Omental fat pad (tissue), 4 donors: ENCODE results near the gene LRRC1. TPM values are rescaled to one million over a fixed set of nuclear protein-coding genes. Genes with fewer than 3 reads are reported as not detected.

Source experiments
- ATAC-seq: fragments of 150-250 bp; one replicate; pipeline ENCODE4 v1.9.1; 2016; ENCODE audit warnings: mild to moderate bottlenecking, moderate library complexity; ENCODE audit not compliant: low FRiP score
- DNase-seq: peaks from one replicate; pipeline ENCODE4 v3.0.0-alpha.2; 2019; ENCODE audit warnings: low spot score
- total RNA-seq, 4 donors: library from RNA; depleted of rRNA; stranded (reverse); fragments of >200 nt; gene quantifications; one replicate each; pipeline ENCODE4 v1.1.0, GENCODE V29; 2016
- TF ChIP-seq, protein P1 (sequence below), 3 donors: fragments of 450-650 bp; IDR thresholded peaks; one replicate each; pipeline ENCODE4 v1.5.1; 2016 to 2017; ENCODE audit warnings: antibody characterized with exemption in 3 of 3, mild to moderate bottlenecking in 3 of 3, moderate library complexity in 2 of 3

The LRRC1 gene
- total RNA-seq, 4 donors from 2014 or later, result 10.7 to 13.5 (median 13.0) TPM

DNA sequence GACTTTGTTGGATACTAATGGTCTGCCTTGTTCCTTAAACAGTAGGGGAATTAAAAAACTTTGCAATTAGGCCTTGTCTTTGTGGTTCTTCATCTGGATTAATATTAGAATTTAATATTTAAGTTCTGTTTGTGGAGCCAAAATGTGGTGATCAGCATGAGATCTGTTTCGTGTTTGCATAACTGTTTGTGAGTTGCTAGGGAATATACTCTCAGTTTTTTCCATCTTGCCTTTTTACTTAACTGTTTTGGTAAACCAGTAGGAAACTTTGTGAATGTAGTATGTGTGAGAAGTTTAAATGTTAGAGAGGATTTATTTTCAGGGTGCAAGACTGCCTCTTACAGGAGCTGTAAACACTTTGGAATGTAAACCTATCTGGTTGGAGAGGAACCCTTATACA is 35.6 kb downstream of the LRRC1 start:
- ATAC-seq, result no peak

DNA sequence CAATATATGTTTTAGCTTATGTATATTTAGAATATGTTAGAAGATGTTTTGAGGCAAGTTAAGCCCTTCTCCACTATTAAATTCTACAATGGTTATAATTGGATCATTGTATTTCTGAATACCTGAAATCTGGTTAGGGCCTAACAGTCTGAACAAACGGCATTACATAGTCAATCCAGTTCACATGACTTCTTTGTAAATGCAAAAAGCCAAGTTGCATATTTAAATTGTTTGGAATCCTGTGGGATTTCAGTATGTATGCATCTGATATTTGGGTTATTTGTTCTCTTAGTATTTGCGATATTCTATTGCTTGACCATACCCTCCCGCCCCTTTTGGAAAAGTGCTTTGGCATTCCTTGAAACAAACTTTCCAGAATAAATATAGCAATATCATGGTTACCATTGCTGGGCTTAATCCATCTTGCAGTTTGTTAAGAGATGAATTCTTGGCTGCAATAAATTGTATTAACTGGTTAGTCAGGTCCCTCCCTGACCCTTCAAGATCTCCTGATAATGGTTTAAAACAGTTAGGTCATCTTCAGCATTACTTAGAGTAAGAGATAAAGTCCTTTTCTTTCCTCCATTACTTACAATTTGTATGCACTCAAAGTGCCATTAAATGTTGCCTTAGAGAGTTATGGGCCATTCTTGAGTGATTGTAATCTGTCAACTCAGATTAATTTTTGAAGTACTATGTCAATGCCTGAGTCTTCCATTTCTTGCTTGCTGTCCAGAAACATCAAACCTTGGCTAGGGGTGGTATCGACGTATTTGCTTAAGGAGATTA is 36.5 kb downstream of the LRRC1 start:
- ATAC-seq, result no peak
- TF ChIP-seq, protein P1, sequence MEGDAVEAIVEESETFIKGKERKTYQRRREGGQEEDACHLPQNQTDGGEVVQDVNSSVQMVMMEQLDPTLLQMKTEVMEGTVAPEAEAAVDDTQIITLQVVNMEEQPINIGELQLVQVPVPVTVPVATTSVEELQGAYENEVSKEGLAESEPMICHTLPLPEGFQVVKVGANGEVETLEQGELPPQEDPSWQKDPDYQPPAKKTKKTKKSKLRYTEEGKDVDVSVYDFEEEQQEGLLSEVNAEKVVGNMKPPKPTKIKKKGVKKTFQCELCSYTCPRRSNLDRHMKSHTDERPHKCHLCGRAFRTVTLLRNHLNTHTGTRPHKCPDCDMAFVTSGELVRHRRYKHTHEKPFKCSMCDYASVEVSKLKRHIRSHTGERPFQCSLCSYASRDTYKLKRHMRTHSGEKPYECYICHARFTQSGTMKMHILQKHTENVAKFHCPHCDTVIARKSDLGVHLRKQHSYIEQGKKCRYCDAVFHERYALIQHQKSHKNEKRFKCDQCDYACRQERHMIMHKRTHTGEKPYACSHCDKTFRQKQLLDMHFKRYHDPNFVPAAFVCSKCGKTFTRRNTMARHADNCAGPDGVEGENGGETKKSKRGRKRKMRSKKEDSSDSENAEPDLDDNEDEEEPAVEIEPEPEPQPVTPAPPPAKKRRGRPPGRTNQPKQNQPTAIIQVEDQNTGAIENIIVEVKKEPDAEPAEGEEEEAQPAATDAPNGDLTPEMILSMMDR (IDR thresholded peaks at IDR 0.05), result no peak
- DNase-seq, result no peak

More for the DNA sequence above, 35.6 kb downstream of the LRRC1 start:
- DNase-seq, result no peak
- TF ChIP-seq, protein P1 (IDR thresholded peaks at IDR 0.05), result no peak

DNA sequence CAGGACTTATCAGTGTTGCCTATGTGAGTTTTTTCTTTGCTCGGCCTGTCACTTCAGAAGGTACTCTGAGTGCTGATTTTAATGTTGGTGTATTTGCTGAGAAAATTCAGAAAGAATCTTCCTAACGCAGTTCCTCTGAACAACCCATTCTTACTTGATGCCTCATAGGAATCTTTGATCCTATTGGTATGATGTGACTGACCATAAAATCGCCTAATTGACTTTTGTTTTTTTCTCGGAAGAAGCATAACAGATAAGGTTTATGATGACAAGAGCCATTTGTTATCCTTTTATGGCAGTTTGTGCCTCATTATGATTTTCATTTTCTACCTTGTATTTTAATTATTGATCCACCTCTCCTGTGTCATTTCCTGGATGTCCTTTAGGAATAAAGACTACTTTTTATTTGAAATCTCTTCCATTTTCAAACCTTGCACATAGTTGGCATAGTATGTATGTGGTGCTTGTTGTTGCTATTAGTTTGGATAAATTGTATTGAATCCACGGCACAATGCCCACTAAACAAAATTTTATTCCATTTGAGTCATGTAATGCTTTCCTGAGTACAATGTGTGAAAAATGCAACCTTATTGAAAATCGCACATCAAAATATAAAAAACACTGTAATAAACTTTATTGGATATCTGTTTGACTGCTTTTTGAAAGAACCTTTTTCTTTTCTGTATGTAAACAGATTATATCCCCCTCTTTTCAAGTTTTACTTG is 37.3 kb downstream of the LRRC1 start:
- DNase-seq, result no peak
- TF ChIP-seq, protein P1 (IDR thresholded peaks at IDR 0.05), result no peak
- no peak for ATAC-seq

DNA sequence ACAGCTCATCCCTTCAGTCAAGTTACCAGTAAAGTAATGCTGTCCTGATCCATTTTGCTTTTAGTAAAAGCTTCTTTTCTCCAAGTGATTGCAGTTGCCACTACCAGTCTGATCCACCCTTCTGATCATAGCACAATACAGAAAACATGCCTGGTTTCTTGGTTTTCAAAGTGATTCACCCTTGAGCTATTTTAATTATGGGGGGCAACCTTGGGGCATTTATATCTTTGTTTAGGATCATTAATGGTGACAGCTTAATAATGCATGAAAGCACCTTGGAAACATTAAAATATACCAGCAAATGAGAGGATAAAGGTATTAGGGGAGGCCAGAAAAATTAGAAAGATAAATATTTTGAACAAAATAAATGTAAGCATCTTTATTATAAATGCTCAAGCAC is 38.4 kb downstream of the LRRC1 start:
- DNase-seq (no peak), ATAC-seq (no peak)
- TF ChIP-seq, protein P1 (IDR thresholded peaks at IDR 0.05), result no peak

DNA sequence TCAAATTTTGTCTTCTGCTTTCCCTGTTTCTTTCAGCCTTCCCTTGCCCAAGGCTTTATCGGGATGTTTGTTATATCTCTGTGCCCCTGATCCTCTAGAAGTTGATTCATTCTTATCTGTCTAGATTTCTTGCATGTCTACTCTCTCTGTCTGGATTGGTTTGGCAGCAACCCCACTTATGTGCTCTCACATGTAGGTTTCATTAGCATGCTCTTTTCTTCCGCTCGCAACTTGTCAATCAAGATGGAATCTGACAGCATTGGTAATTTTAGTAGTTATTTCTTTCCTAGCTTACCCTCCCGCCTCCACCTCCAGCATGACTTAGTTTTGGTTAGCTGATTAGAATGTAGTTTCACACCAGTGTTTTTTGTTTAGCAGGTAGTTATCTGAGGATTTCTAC is 39.3 kb downstream of the LRRC1 start:
- ATAC-seq (no peak), DNase-seq (no peak)
- TF ChIP-seq, protein P1 (IDR thresholded peaks at IDR 0.05), result no peak

DNA sequence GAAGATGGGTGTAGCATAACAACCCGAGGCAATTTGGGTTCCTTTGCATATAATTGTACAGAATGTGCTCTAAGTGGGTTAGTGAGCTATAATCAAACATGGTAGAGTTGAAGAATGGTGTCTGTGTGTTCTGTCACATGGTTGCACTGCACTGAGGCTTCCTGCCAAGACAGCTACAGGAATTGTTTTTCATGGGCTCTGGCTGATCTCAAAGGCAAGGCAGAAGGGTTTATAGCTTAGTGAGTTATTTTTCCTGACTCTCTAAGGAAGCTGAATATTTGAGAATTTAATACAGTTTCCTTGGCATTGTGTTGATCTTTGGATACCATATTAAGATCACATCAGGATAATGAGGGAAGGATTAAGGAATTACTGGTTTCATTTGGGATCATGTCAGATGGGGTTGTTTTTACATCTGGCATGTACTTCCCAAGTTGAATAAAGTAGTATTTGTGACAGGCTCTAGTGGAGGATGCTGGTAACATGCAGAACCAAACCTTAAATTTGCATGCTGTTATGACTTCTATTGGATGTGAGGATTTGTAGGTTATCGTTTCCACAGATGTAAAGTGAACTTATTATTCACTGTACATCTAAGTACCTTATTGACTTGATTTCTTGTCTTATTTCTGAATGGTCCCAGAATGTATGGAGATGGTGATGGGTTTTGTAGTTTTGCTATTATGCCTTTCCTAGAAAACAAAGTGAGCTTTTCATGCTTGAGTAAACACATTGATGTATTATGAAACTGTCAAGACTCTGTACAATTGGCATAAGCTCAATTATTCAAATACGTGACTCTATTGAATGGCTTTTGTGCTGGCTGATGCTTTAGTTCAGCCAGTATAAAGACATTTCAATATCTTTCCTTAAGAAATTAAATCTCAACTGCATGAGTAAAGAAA is 43.3 kb downstream of the LRRC1 start:
- ATAC-seq, result no peak
- no peak for DNase-seq
- TF ChIP-seq, protein P1 (IDR thresholded peaks at IDR 0.05), result no peak
